ENCODE results near the gene PTPN21.

The PTPN21 gene

GRCh38 chr14:88476825-88477224 lies 78.0 kb downstream of the PTPN21 start:
- Histone ChIP-seq H3K27me3 (replicated peaks in 2 of 5; ENCODE audit: control insufficient read depth in 4 of 5, insufficient read depth in 5 of 5, low read length in 4 of 5) (peaks cover 0 to 4% (median 0%) of the 10 kb centered on the region in 5 experiments), H3K27ac (ENCODE audit: insufficient read depth in 1 of 2, low read depth in 1 of 2, low read length in 2 of 2, poor library complexity in 1 of 2, severe bottlenecking in 2 of 2) (no peak overlapping the region), H3K4me1 (ENCODE audit: control extremely low read depth in 1 of 4, control insufficient read depth in 4 of 4, insufficient read depth in 4 of 4, low read length in 3 of 4) (no peaks in the 10 kb centered on the region), H3K4me3 (ENCODE audit: control insufficient read depth in 1 of 7, extremely low read depth in 1 of 7, insufficient read depth in 4 of 7, low read depth in 2 of 7, low read length in 6 of 7) (no peak overlapping the region), H3K9me3 (ENCODE audit: control extremely low read depth in 1 of 5, control insufficient read depth in 4 of 5, insufficient read depth in 2 of 5, low read depth in 1 of 5, low read length in 4 of 5) (peaks cover 0 to 13% (median 0%) of the 10 kb centered on the region in 5 experiments), H3K36me3 (ENCODE audit: control insufficient read depth in 4 of 4, insufficient read depth in 4 of 4, low read length in 3 of 4) (no peaks in the 10 kb centered on the region)
- ChIA-PET CTCF (no interaction called here), POLR2A (no interaction called here)
- no CpG with 5 or more reads among the region's 2 CpGs for WGBS (ENCODE audit: insufficient coverage)
- DNase-seq = no peak

GRCh38 chr14:88476214-88476774 lies 78.5 kb downstream of the PTPN21 start:
- POLR2A ChIA-PET = no interaction called here
- H3K36me3 ChIP-seq (ENCODE audit: control insufficient read depth in 4 of 4, insufficient read depth in 4 of 4, low read length in 3 of 4) = no peaks in the 10 kb centered on the region
- H3K4me3 ChIP-seq (ENCODE audit: control insufficient read depth in 1 of 7, extremely low read depth in 1 of 7, insufficient read depth in 4 of 7, low read depth in 2 of 7, low read length in 6 of 7) = no peak overlapping the region
- H3K27ac ChIP-seq (ENCODE audit: insufficient read depth in 1 of 2, low read depth in 1 of 2, low read length in 2 of 2, poor library complexity in 1 of 2, severe bottlenecking in 2 of 2) = no peak overlapping the region
- H3K9me3 ChIP-seq (ENCODE audit: control extremely low read depth in 1 of 5, control insufficient read depth in 4 of 5, insufficient read depth in 2 of 5, low read depth in 1 of 5, low read length in 4 of 5) = peaks cover 0 to 13% (median 0%) of the 10 kb centered on the region in 5 experiments
- 97% methylated on average over 6 of the region's 7 CpGs for WGBS (ENCODE audit: insufficient coverage)
- CTCF ChIA-PET = no interaction called here
- DNase-seq = no peak
- H3K4me1 ChIP-seq (ENCODE audit: control extremely low read depth in 1 of 4, control insufficient read depth in 4 of 4, insufficient read depth in 4 of 4, low read length in 3 of 4) = no peaks in the 10 kb centered on the region
- H3K27me3 ChIP-seq (replicated peaks in 2 of 5; ENCODE audit: control insufficient read depth in 4 of 5, insufficient read depth in 5 of 5, low read length in 4 of 5) = peaks cover 0 to 2% (median 0%) of the 10 kb centered on the region in 5 experiments

GRCh38 chr14:88473791-88474190 lies 81.0 kb downstream of the PTPN21 start:
- WGBS (ENCODE audit: insufficient coverage) = no CpG with 5 or more reads among the region's 1 CpG
- ChIA-PET CTCF (no interaction called here), POLR2A (no interaction called here)
- peaks cover 0 to 2% (median 0%) of the 10 kb centered on the region in 5 experiments for H3K9me3 ChIP-seq (ENCODE audit: control extremely low read depth in 1 of 5, control insufficient read depth in 4 of 5, insufficient read depth in 2 of 5, low read depth in 1 of 5, low read length in 4 of 5)
- H3K4me3 ChIP-seq (ENCODE audit: control insufficient read depth in 1 of 7, extremely low read depth in 1 of 7, insufficient read depth in 4 of 7, low read depth in 2 of 7, low read length in 6 of 7) = no peak overlapping the region
- DNase-seq = no peak
- H3K36me3 ChIP-seq (ENCODE audit: control insufficient read depth in 4 of 4, insufficient read depth in 4 of 4, low read length in 3 of 4) = peaks cover 0 to under 1% (median 0%) of the 10 kb centered on the region in 4 experiments
- H3K27me3 ChIP-seq (replicated peaks in 2 of 5; ENCODE audit: control insufficient read depth in 4 of 5, insufficient read depth in 5 of 5, low read length in 4 of 5) = no peaks in the 10 kb centered on the region
- no peaks in the 10 kb centered on the region for H3K4me1 ChIP-seq (ENCODE audit: control extremely low read depth in 1 of 4, control insufficient read depth in 4 of 4, insufficient read depth in 4 of 4, low read length in 3 of 4)
- no peak overlapping the region for H3K27ac ChIP-seq (ENCODE audit: insufficient read depth in 1 of 2, low read depth in 1 of 2, low read length in 2 of 2, poor library complexity in 1 of 2, severe bottlenecking in 2 of 2)

- DNase-seq = no peak
- H3K36me3 ChIP-seq (ENCODE audit: control insufficient read depth in 4 of 4, insufficient read depth in 4 of 4, low read length in 3 of 4) = peaks cover 0 to 2% (median 0%) of the 10 kb centered on the region in 4 experiments
- no peaks in the 10 kb centered on the region for H3K4me1 ChIP-seq (ENCODE audit: control extremely low read depth in 1 of 4, control insufficient read depth in 4 of 4, insufficient read depth in 4 of 4, low read length in 3 of 4)
- H3K9me3 ChIP-seq (ENCODE audit: control extremely low read depth in 1 of 5, control insufficient read depth in 4 of 5, insufficient read depth in 2 of 5, low read depth in 1 of 5, low read length in 4 of 5) = no peaks in the 10 kb centered on the region
- CTCF ChIA-PET = no interaction called here
- no peak overlapping the region for H3K27ac ChIP-seq (ENCODE audit: insufficient read depth in 1 of 2, low read depth in 1 of 2, low read length in 2 of 2, poor library complexity in 1 of 2, severe bottlenecking in 2 of 2)
- H3K27me3 ChIP-seq (replicated peaks in 2 of 5; ENCODE audit: control insufficient read depth in 4 of 5, insufficient read depth in 5 of 5, low read length in 4 of 5) = no peaks in the 10 kb centered on the region
- POLR2A ChIA-PET = no interaction called here
- 100% methylated on average over 3 of the region's 7 CpGs for WGBS (ENCODE audit: insufficient coverage)
- no peak overlapping the region for H3K4me3 ChIP-seq (ENCODE audit: control insufficient read depth in 1 of 7, extremely low read depth in 1 of 7, insufficient read depth in 4 of 7, low read depth in 2 of 7, low read length in 6 of 7)
Observed at GRCh38 chr14:88470542-88471440, 84.0 kb downstream of the PTPN21 start.

- WGBS (ENCODE audit: insufficient coverage) = 100% methylated on average over 1 of the region's 1 CpG
Observed at GRCh38 chr14:88468406-88468805, 86.4 kb downstream of the PTPN21 start.

GRCh38 chr14:88463318-88463717 lies 91.5 kb downstream of the PTPN21 start:
- no peak overlapping the region for H3K4me3 ChIP-seq (ENCODE audit: control insufficient read depth in 1 of 7, extremely low read depth in 1 of 7, insufficient read depth in 4 of 7, low read depth in 2 of 7, low read length in 6 of 7)
- no peak overlapping the region for H3K27ac ChIP-seq (ENCODE audit: insufficient read depth in 1 of 2, low read depth in 1 of 2, low read length in 2 of 2, poor library complexity in 1 of 2, severe bottlenecking in 2 of 2)
- 86% methylated on average over 4 of the region's 4 CpGs for WGBS (ENCODE audit: insufficient coverage)
- no peaks in the 10 kb centered on the region for H3K4me1 ChIP-seq (ENCODE audit: control extremely low read depth in 1 of 4, control insufficient read depth in 4 of 4, insufficient read depth in 4 of 4, low read length in 3 of 4)
- ChIA-PET CTCF (interaction anchor here (1.2 kb wide), 1 partner anchor 28 kb away, joined by 3 read pairs; no protein-coding TSS in a partner anchor), POLR2A (no interaction called here)
- no peak for DNase-seq
- peaks cover 0 to 6% (median 2%) of the 10 kb centered on the region in 5 experiments for H3K9me3 ChIP-seq (ENCODE audit: control extremely low read depth in 1 of 5, control insufficient read depth in 4 of 5, insufficient read depth in 2 of 5, low read depth in 1 of 5, low read length in 4 of 5)
- H3K36me3 ChIP-seq (ENCODE audit: control insufficient read depth in 4 of 4, insufficient read depth in 4 of 4, low read length in 3 of 4) = peaks cover 0 to 12% (median 2%) of the 10 kb centered on the region in 4 experiments
- H3K27me3 ChIP-seq (replicated peaks in 2 of 5; ENCODE audit: control insufficient read depth in 4 of 5, insufficient read depth in 5 of 5, low read length in 4 of 5) = no peaks in the 10 kb centered on the region

More at GRCh38 chr14:88468406-88468805, 86.4 kb downstream of the PTPN21 start:
- Histone ChIP-seq H3K4me1 (ENCODE audit: control extremely low read depth in 1 of 4, control insufficient read depth in 4 of 4, insufficient read depth in 4 of 4, low read length in 3 of 4) (no peaks in the 10 kb centered on the region), H3K27ac (ENCODE audit: insufficient read depth in 1 of 2, low read depth in 1 of 2, low read length in 2 of 2, poor library complexity in 1 of 2, severe bottlenecking in 2 of 2) (no peak overlapping the region), H3K4me3 (ENCODE audit: control insufficient read depth in 1 of 7, extremely low read depth in 1 of 7, insufficient read depth in 4 of 7, low read depth in 2 of 7, low read length in 6 of 7) (no peak overlapping the region), H3K9me3 (ENCODE audit: control extremely low read depth in 1 of 5, control insufficient read depth in 4 of 5, insufficient read depth in 2 of 5, low read depth in 1 of 5, low read length in 4 of 5) (no peaks in the 10 kb centered on the region), H3K36me3 (ENCODE audit: control insufficient read depth in 4 of 4, insufficient read depth in 4 of 4, low read length in 3 of 4) (peaks cover 0 to 2% (median 0%) of the 10 kb centered on the region in 4 experiments), H3K27me3 (replicated peaks in 2 of 5; ENCODE audit: control insufficient read depth in 4 of 5, insufficient read depth in 5 of 5, low read length in 4 of 5) (no peaks in the 10 kb centered on the region)
- POLR2A ChIA-PET = no interaction called here
- CTCF ChIA-PET = interaction anchor here (1.5 kb wide), 1 partner anchor 13 kb away, joined by 4 read pairs; no protein-coding TSS in a partner anchor
- DNase-seq = no peak

GRCh38 chr14:88454886-88455285 lies 99.9 kb downstream of the PTPN21 start:
- WGBS (ENCODE audit: insufficient coverage) = no CpG with 5 or more reads among the region's 2 CpGs
- CTCF ChIA-PET = no interaction called here
- DNase-seq = no peak
- Histone ChIP-seq H3K36me3 (ENCODE audit: control insufficient read depth in 4 of 4, insufficient read depth in 4 of 4, low read length in 3 of 4) (peaks cover 0 to 33% (median 6%) of the 10 kb centered on the region in 4 experiments), H3K27me3 (replicated peaks in 2 of 5; ENCODE audit: control insufficient read depth in 4 of 5, insufficient read depth in 5 of 5, low read length in 4 of 5) (no peaks in the 10 kb centered on the region), H3K4me3 (ENCODE audit: control insufficient read depth in 1 of 7, extremely low read depth in 1 of 7, insufficient read depth in 4 of 7, low read depth in 2 of 7, low read length in 6 of 7) (no peak overlapping the region), H3K4me1 (ENCODE audit: control extremely low read depth in 1 of 4, control insufficient read depth in 4 of 4, insufficient read depth in 4 of 4, low read length in 3 of 4) (no peaks in the 10 kb centered on the region), H3K9me3 (ENCODE audit: control extremely low read depth in 1 of 5, control insufficient read depth in 4 of 5, insufficient read depth in 2 of 5, low read depth in 1 of 5, low read length in 4 of 5) (peaks cover 0 to 9% (median 0%) of the 10 kb centered on the region in 5 experiments), H3K27ac (ENCODE audit: insufficient read depth in 1 of 2, low read depth in 1 of 2, low read length in 2 of 2, poor library complexity in 1 of 2, severe bottlenecking in 2 of 2) (no peak overlapping the region)
- POLR2A ChIA-PET = no interaction called here

Measured in common myeloid progenitor, CD34-positive (primary cell).